CD4-positive, alpha-beta memory T cell (primary cell): ENCODE data around the gene UCHL5. TPM values are rescaled to one million over a fixed set of nuclear protein-coding genes. Genes with fewer than 3 reads are reported as not detected.

Experiments
- CTCF ChIA-PET: fragments of 350-600 bp; sonication (Branson Sonifier 250); formaldehyde crosslinking; loops from one replicate; lab custom pipeline; 2021; ENCODE audit warnings: inconsistent platforms; ENCODE audit not compliant: partially characterized antibody; lab: Charles Lee
- POLR2A ChIA-PET: fragments of 350-600 bp; sonication (Branson Sonifier 250); formaldehyde crosslinking; loops from one replicate; lab custom pipeline; 2021; ENCODE audit not compliant: partially characterized antibody; lab: Charles Lee
- DNase-seq, 5 donors: peaks; one replicate each; pipeline versions ENCODE4 v3.0.0 to v3.0.0-alpha.2; 2020 to 2022; ENCODE audit warnings: mixed read lengths in 1 of 5
- H3K27ac ChIP-seq: one replicate; pipeline ENCODE4 v1.7.0; 2013; ENCODE audit warnings: low read depth, low read length
- H3K27me3 ChIP-seq: 2 replicates; pipeline ENCODE4 v1.7.0; 2013; ENCODE audit warnings: mild to moderate bottlenecking, low read length, moderate library complexity; ENCODE audit not compliant: insufficient read depth
- H3K36me3 ChIP-seq: 2 replicates; pipeline ENCODE4 v1.7.0; 2013; ENCODE audit warnings: mild to moderate bottlenecking, low read length, moderate library complexity; ENCODE audit not compliant: insufficient read depth
- H3K4me1 ChIP-seq: 2 replicates; pipeline ENCODE4 v1.7.0; 2013; ENCODE audit warnings: mild to moderate bottlenecking, low read length, moderate library complexity; ENCODE audit not compliant: insufficient read depth
- H3K4me3 ChIP-seq, 2 donors: one replicate each; pipeline ENCODE4 v1.7.0; 2013; ENCODE audit warnings: low read length in 2 of 2, mild to moderate bottlenecking in 1 of 2
- H3K9me3 ChIP-seq, 2 donors: one replicate each; pipeline ENCODE4 v1.7.0; 2013; ENCODE audit warnings: low read length in 2 of 2, control low read depth in 1 of 2; ENCODE audit not compliant: control insufficient read depth in 1 of 2
- H3K27ac Mint-ChIP-seq, 7 donors: one replicate each; pipeline ENCODE4 v1.8.0; 2020 to 2021; ENCODE audit warnings: mixed read lengths in 7 of 7, mild to moderate bottlenecking in 6 of 7, inconsistent platforms in 3 of 7, moderate library complexity in 3 of 7
- H3K27me3 Mint-ChIP-seq, 2 donors: one replicate each; pipeline ENCODE4 v1.8.0; 2020 to 2021; ENCODE audit warnings: mixed read lengths in 2 of 2
- H3K36me3 Mint-ChIP-seq, 2 donors: one replicate each; pipeline ENCODE4 v1.8.0; 2020 to 2021; ENCODE audit warnings: mixed read lengths in 2 of 2, inconsistent platforms in 1 of 2, mild to moderate bottlenecking in 1 of 2
- H3K4me1 Mint-ChIP-seq, 4 donors: one replicate each; pipeline ENCODE4 v1.8.0; 2020 to 2021; ENCODE audit warnings: mixed read lengths in 4 of 4, mild to moderate bottlenecking in 1 of 4
- H3K4me3 Mint-ChIP-seq, 8 donors: one replicate each; pipeline ENCODE4 v1.8.0; 2020 to 2021; ENCODE audit warnings: mixed read lengths in 8 of 8, mild to moderate bottlenecking in 7 of 8, moderate library complexity in 6 of 8, inconsistent platforms in 3 of 8
- H3K9me3 Mint-ChIP-seq, 8 donors: one replicate each; pipeline ENCODE4 v1.8.0; 2020 to 2021; ENCODE audit warnings: mixed read lengths in 8 of 8, mild to moderate bottlenecking in 5 of 8, inconsistent platforms in 3 of 8, moderate library complexity in 1 of 8
- intact Hi-C: fragments of 100-400 bp; cut with micrococcal nuclease; formaldehyde crosslinking; loops from one replicate; pipeline ENCODE4 v1.15.1; 2023
- polyA plus RNA-seq, 2 donors: library from polyadenylated mRNA; unstranded; fragments of 300-500 nt; fragmentation: Illumina TruSeq; gene quantifications; one replicate each; pipeline ENCODE4 v1.2.3, GENCODE V29; 2021
- total RNA-seq, 2 experiments: library from RNA; stranded (reverse); gene quantifications; one replicate each; pipeline ENCODE4 v1.2.3, GENCODE V29; 2021

The UCHL5 gene
- total and polyA plus RNA-seq, 4 experiments from 2014 or later = 31.2 to 72.8 (median 40.3) TPM

DNA sequence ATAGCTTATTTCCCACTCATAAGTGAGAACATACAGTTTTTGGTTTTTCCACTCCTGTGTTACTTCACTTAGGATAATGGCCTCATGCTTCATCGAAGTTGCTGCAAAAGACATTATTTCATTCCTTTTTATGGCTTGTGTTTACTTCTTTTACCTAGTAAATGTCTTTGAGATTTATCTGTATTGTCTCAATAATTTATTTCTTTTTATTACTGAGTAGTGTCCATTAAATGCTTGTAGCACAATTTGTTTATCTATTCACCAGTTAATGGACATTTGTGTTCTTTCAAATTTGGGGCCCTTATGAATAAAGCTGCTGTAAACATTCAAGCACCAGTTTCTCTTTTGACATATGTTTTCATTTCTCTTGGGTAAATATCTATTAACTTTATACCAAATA lies 86.0 kb downstream of the UCHL5 start:
- no peaks in the 10 kb centered on the region for H3K9me3 ChIP-seq
- H3K4me1 ChIP-seq = no peaks in the 10 kb centered on the region
- Mint-ChIP-seq H3K27me3 (no peaks in the 10 kb centered on the region), H3K36me3 (peaks cover 0 to 4% of the 10 kb centered on the region in 2 donors), H3K4me1 (no peaks in the 10 kb centered on the region), H3K27ac (no peak overlapping the region), H3K4me3 (no peak overlapping the region), H3K9me3 (no peaks in the 10 kb centered on the region)
- no peak overlapping the region for H3K4me3 ChIP-seq
- POLR2A ChIA-PET = no interaction called here
- no peaks in the 10 kb centered on the region for H3K36me3 ChIP-seq
- H3K27me3 ChIP-seq = no peaks in the 10 kb centered on the region
- H3K27ac ChIP-seq = no peak overlapping the region
- no peak for DNase-seq
- CTCF ChIA-PET = no interaction called here
- intact Hi-C loops = no loop called here

DNA sequence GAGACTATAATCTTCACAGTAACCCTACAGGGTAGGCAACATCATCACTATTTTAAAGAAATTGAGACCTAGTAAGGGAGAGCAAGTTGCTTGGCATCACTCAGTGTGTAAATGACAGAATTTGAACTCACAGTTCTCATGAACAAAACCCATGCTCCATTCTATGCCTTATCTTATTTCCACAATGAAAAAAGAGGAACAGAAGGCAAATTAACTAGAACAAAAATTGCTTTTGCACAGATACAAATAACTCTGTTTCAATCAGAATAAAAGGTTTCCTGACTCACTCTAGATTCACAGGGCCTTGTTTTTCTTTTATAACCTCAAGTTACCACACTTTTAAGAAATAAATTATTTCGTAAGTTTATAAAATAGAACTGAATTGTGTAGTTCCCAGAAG lies 90.1 kb downstream of the UCHL5 start:
- POLR2A ChIA-PET = no interaction called here
- Mint-ChIP-seq H3K4me3 (no peak overlapping the region), H3K36me3 (no peaks in the 10 kb centered on the region), H3K4me1 (no peaks in the 10 kb centered on the region), H3K27ac (no peak overlapping the region), H3K9me3 (no peaks in the 10 kb centered on the region), H3K27me3 (no peaks in the 10 kb centered on the region)
- intact Hi-C loops = no loop called here
- Histone ChIP-seq H3K9me3 (no peaks in the 10 kb centered on the region), H3K36me3 (no peaks in the 10 kb centered on the region), H3K27me3 (no peaks in the 10 kb centered on the region), H3K27ac (no peak overlapping the region), H3K4me1 (no peaks in the 10 kb centered on the region), H3K4me3 (no peak overlapping the region)
- no peak for DNase-seq
- CTCF ChIA-PET = no interaction called here

DNA sequence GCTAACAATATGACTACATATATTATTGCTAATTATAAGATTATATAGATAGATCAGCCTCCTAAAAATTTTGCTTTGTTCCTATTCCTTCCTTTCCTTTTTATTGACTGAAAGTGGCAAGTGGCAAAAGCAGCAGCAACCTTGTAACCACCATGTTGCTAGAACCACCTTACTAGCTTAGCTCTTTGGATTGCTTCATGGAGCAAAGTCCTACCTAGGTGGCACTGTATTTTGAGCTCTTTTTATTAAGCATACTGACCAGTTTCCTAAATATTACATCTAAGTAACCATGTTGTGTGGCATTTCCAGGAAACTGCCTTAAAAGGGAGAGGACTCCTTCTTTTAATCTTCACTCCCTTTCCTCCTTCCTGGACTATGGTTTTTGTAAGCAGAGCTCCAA lies 90.8 kb downstream of the UCHL5 start:
- H3K4me1 Mint-ChIP-seq = no peaks in the 10 kb centered on the region
- intact Hi-C loops = no loop called here
- no peaks in the 10 kb centered on the region for H3K27me3 ChIP-seq
- H3K4me1 ChIP-seq = no peaks in the 10 kb centered on the region
- H3K4me3 Mint-ChIP-seq = no peak overlapping the region
- H3K36me3 ChIP-seq = no peaks in the 10 kb centered on the region
- no peak overlapping the region for H3K27ac ChIP-seq
- DNase-seq = no peak
- H3K27ac Mint-ChIP-seq = no peak overlapping the region
- no peak overlapping the region for H3K4me3 ChIP-seq
- ChIA-PET CTCF (no interaction called here), POLR2A (no interaction called here)
- H3K9me3 Mint-ChIP-seq = no peaks in the 10 kb centered on the region
- H3K36me3 Mint-ChIP-seq = no peaks in the 10 kb centered on the region
- H3K9me3 ChIP-seq = no peaks in the 10 kb centered on the region
- H3K27me3 Mint-ChIP-seq = no peaks in the 10 kb centered on the region

- H3K27ac Mint-ChIP-seq = no peak overlapping the region
- no peaks in the 10 kb centered on the region for H3K36me3 ChIP-seq
- DNase-seq = no peak
- H3K9me3 ChIP-seq = no peaks in the 10 kb centered on the region
- POLR2A ChIA-PET = no interaction called here
- H3K4me1 Mint-ChIP-seq = peaks cover 0 to 2% (median under 1%) of the 10 kb centered on the region in 4 donors
- intact Hi-C loops = no loop called here
- CTCF ChIA-PET = no interaction called here
- H3K27ac ChIP-seq = no peak overlapping the region
- no peaks in the 10 kb centered on the region for H3K36me3 Mint-ChIP-seq
- no peaks in the 10 kb centered on the region for H3K4me1 ChIP-seq
- H3K27me3 ChIP-seq = no peaks in the 10 kb centered on the region
- no peak overlapping the region for H3K4me3 ChIP-seq
- H3K9me3 Mint-ChIP-seq = no peaks in the 10 kb centered on the region
- no peak overlapping the region for H3K4me3 Mint-ChIP-seq
- no peaks in the 10 kb centered on the region for H3K27me3 Mint-ChIP-seq
Observed at GRCh38 chr1:192967901-192968300, 91.3 kb downstream of the UCHL5 start.

DNA sequence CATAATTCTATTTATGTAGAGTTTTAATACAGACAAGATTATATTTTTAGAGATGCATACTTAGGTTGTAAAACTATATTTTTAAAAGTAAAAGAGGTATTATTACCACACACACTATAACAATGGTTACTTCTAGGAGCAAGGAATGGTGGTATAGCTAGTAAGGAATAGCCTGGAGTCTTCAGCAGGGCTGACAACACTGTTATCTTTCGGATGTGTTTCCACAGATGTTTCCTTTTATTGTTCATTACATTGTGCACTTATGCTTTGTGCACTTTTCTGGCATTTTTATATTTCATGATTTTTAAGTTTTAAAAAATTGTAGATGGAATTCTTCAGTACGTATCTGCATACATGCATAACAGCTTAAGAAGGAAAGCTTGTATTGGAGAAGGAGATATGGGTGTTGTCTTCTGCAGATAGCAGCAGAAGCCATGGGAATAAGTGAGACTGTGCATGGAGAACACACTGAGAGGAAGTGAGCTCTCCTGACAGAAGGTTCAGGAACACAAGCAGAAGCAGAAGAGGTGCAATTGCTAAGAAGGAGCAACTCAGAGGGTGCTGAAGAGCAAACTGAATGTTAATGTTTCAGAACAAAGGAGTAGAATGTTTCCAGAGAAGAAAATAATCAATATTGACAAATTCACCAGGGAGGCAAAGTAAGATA lies 91.8 kb downstream of the UCHL5 start:
- no peaks in the 10 kb centered on the region for H3K27me3 Mint-ChIP-seq
- Histone ChIP-seq H3K27me3 (no peaks in the 10 kb centered on the region), H3K4me3 (no peak overlapping the region), H3K4me1 (no peaks in the 10 kb centered on the region), H3K9me3 (no peaks in the 10 kb centered on the region), H3K36me3 (no peaks in the 10 kb centered on the region), H3K27ac (no peak overlapping the region)
- H3K36me3 Mint-ChIP-seq = no peaks in the 10 kb centered on the region
- CTCF ChIA-PET = no interaction called here
- H3K9me3 Mint-ChIP-seq = no peaks in the 10 kb centered on the region
- intact Hi-C loops = no loop called here
- DNase-seq = no peak
- POLR2A ChIA-PET = no interaction called here
- H3K4me1 Mint-ChIP-seq = peaks cover 0 to 6% (median 1%) of the 10 kb centered on the region in 4 donors
- H3K4me3 Mint-ChIP-seq = no peak overlapping the region
- H3K27ac Mint-ChIP-seq = no peak overlapping the region

GRCh38 chr1:192966073-192966472 lies 93.1 kb downstream of the UCHL5 start:
- H3K36me3 Mint-ChIP-seq = no peaks in the 10 kb centered on the region
- no peaks in the 10 kb centered on the region for H3K36me3 ChIP-seq
- intact Hi-C loops = no loop called here
- H3K4me3 ChIP-seq = no peak overlapping the region
- no peaks in the 10 kb centered on the region for H3K9me3 Mint-ChIP-seq
- no peak overlapping the region for H3K27ac Mint-ChIP-seq
- H3K27me3 ChIP-seq = no peaks in the 10 kb centered on the region
- no peaks in the 10 kb centered on the region for H3K27me3 Mint-ChIP-seq
- no peak overlapping the region for H3K4me3 Mint-ChIP-seq
- no peak overlapping the region for H3K27ac ChIP-seq
- H3K4me1 Mint-ChIP-seq = peaks cover 0 to 6% (median 1%) of the 10 kb centered on the region in 4 donors
- DNase-seq = no peak
- H3K4me1 ChIP-seq = no peaks in the 10 kb centered on the region
- H3K9me3 ChIP-seq = no peaks in the 10 kb centered on the region
- ChIA-PET POLR2A (interaction anchor here (0.7 kb wide), 1 partner anchor 10 kb away, joined by 3 read pairs; no protein-coding TSS in a partner anchor), CTCF (no interaction called here)

- Histone ChIP-seq H3K4me3 (no peak overlapping the region), H3K27ac (no peak overlapping the region), H3K27me3 (no peaks in the 10 kb centered on the region), H3K36me3 (no peaks in the 10 kb centered on the region), H3K9me3 (no peaks in the 10 kb centered on the region), H3K4me1 (no peaks in the 10 kb centered on the region)
- intact Hi-C loops = no loop called here
- no peak overlapping the region for H3K4me3 Mint-ChIP-seq
- ChIA-PET CTCF (no interaction called here), POLR2A (no interaction called here)
- H3K9me3 Mint-ChIP-seq = peaks cover 0 to 5% (median 0%) of the 10 kb centered on the region in 8 donors
- H3K27me3 Mint-ChIP-seq = no peaks in the 10 kb centered on the region
- no peaks in the 10 kb centered on the region for H3K36me3 Mint-ChIP-seq
- peaks cover 0 to 6% (median 1%) of the 10 kb centered on the region in 4 donors for H3K4me1 Mint-ChIP-seq
- H3K27ac Mint-ChIP-seq = no peak overlapping the region
- no peak for DNase-seq
Observed at GRCh38 chr1:192962901-192963300, 96.3 kb downstream of the UCHL5 start.
